ENCODE results near the gene OOSP2. TPM values are rescaled to one million over a fixed set of nuclear protein-coding genes. Genes with fewer than 3 reads are reported as not detected.

Gene OOSP2
- total RNA-seq, 1 experiment from 2014 or later: not detected

GRCh38 chr11:60065801-60066200, 25.6 kb downstream of the OOSP2 start:
- no peak overlapping the region for H3K56ac ChIP-seq (ENCODE audit: insufficient read length, low read depth, low read length)
- H3K27me3 Mint-ChIP-seq (ENCODE audit: low read depth): no peaks in the 10 kb centered on the region

More at GRCh38 chr11:60065801-60066200, 25.6 kb downstream of the OOSP2 start:
- Histone ChIP-seq H3K27ac (ENCODE audit: insufficient read length, low read depth, low read length) (no peak overlapping the region), H3K9ac (ENCODE audit: extremely low read depth, insufficient read length, low read length) (no peak overlapping the region), H3K79me1 (ENCODE audit: insufficient read depth, low read depth, low read length, poor library complexity, severe bottlenecking) (no peaks in the 10 kb centered on the region), H3K4ac (ENCODE audit: low read depth, low read length) (no peak overlapping the region), H2BK15ac (ENCODE audit: low read depth, low read length) (no peak overlapping the region), H3K4me1 (ENCODE audit: insufficient read depth, low read length) (no peaks in the 10 kb centered on the region), H4K5ac (ENCODE audit: insufficient read length, low read depth, low read length) (no peak overlapping the region), H3K4me2 (ENCODE audit: insufficient read depth, insufficient read length, low read length) (no peak overlapping the region), H3K23ac (ENCODE audit: insufficient read length, low read depth, low read length) (no peak overlapping the region), H2BK5ac (ENCODE audit: insufficient read length, low read length) (no peak overlapping the region), H3K23me2 (ENCODE audit: insufficient read length, low read depth, low read length, poor library complexity, severe bottlenecking) (no peaks in the 10 kb centered on the region), H2BK12ac (ENCODE audit: insufficient read length, low read depth, low read length) (no peak overlapping the region), H3K14ac (ENCODE audit: insufficient read depth, low read length) (no peak overlapping the region), H3K18ac (ENCODE audit: insufficient read length, low read depth, low read length) (no peak overlapping the region), H3K79me2 (ENCODE audit: insufficient read depth, low read length) (no peaks in the 10 kb centered on the region), H4K20me1 (ENCODE audit: control insufficient read depth, insufficient read depth, insufficient read length) (no peaks in the 10 kb centered on the region), H3T11ph (ENCODE audit: low read length) (no peak overlapping the region), H3K27me3 (ENCODE audit: insufficient read depth, low read length) (no peaks in the 10 kb centered on the region; the same call in 1 of the 2 replicates), H2AK5ac (ENCODE audit: insufficient read length, low read length) (no peak overlapping the region), H2BK120ac (ENCODE audit: low read depth, low read length, poor library complexity, severe bottlenecking) (no peak overlapping the region), H2AFZ (ENCODE audit: low read length) (no peak overlapping the region), H2BK20ac (ENCODE audit: low read depth, low read length, poor library complexity, severe bottlenecking) (no peak overlapping the region), H4K8ac (replicated peaks; ENCODE audit: insufficient read length, low read depth, low read length) (no peak overlapping the region), H3K9me3 (ENCODE audit: control insufficient read depth, low read depth, low read length) (no peaks in the 10 kb centered on the region), H4K91ac (ENCODE audit: insufficient read length, low read depth, low read length) (no peak overlapping the region)
- no peak for DNase-seq
- Mint-ChIP-seq H3K4me3 (no peak overlapping the region), H3K27ac (no peak overlapping the region), H3K4me1 (no peaks in the 10 kb centered on the region), H3K36me3 (ENCODE audit: insufficient read depth in 1 of 3, low read depth in 3 of 3) (peaks cover 0 to 3% (median 0%) of the 10 kb centered on the region in 3 experiments; a peak in 1 of 7 replicates), H3K9me3 (peaks cover 0 to 3% of the 10 kb centered on the region in 2 experiments; a peak in 1 of 5 replicates)
- no peak for TF ChIP-seq CTCF (conservative IDR thresholded peaks at IDR 0.05)
- WGBS (ENCODE audit: extremely low coverage, insufficient read length, low lambda C conversion rate): no CpG with 5 or more reads among the region's 1 CpG

All from H9 (cell line).